ENCODE measurements around the gene RPL37. TPM values are rescaled to one million over a fixed set of nuclear protein-coding genes. Genes with fewer than 3 reads are reported as not detected.

Gene RPL37
- total RNA-seq, 1 experiment from 2014 or later: 1,279 TPM

DNA sequence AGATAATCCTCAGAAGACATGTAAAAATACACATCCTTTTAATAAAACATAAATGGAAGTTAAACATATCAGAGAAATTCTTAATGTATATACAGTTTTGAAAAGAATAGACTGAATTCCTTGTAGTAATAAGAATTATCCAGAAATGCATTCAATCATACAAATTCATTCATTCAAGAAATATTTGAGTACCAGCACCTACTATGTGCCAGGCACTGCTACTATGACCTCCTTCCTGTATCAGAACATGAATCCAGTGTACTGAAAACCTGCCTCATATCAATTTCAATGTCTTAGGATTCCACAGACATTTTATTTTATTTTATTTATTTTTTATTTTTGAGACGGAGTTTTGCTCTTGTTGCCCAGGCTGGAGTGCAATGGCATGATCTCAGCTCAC, 50.1 kb downstream of the RPL37 start:
- CTCF ChIA-PET: no interaction called here
- TF ChIP-seq EZH2 (IDR thresholded peaks at IDR 0.05) (no peak), CBX3 (IDR thresholded peaks at IDR 0.05; ENCODE audit: low read depth) (no peak), ZFX (IDR thresholded peaks at IDR 0.05) (no peak), EGR1 (IDR thresholded peaks at IDR 0.05; ENCODE audit: low read depth) (no peak), YY1 (IDR thresholded peaks at IDR 0.05; ENCODE audit: extremely low read depth, insufficient replicate concordance, low read depth, low read length) (no peak), ELF1 (IDR thresholded peaks at IDR 0.05; ENCODE audit: borderline replicate concordance, low read depth) (no peak), JUND (IDR thresholded peaks at IDR 0.05) (no peak), SIN3A (IDR thresholded peaks at IDR 0.05; ENCODE audit: low read depth) (no peak), FOSL1 (IDR thresholded peaks at IDR 0.05; ENCODE audit: low read depth) (no peak), RAD21 (IDR thresholded peaks at IDR 0.05; ENCODE audit: low read depth) (no peak), ZNF274 (IDR thresholded peaks at IDR 0.05; ENCODE audit: low read depth, low read length) (no peak), SRF (IDR thresholded peaks at IDR 0.05; ENCODE audit: low read depth) (no peak), SP1 (IDR thresholded peaks at IDR 0.05; ENCODE audit: low read depth) (no peak), POLR2A (IDR thresholded peaks at IDR 0.05; ENCODE audit: borderline replicate concordance, extremely low read depth, insufficient read depth, insufficient read length) (no peak)
- TF ChIP-seq, protein P1, sequence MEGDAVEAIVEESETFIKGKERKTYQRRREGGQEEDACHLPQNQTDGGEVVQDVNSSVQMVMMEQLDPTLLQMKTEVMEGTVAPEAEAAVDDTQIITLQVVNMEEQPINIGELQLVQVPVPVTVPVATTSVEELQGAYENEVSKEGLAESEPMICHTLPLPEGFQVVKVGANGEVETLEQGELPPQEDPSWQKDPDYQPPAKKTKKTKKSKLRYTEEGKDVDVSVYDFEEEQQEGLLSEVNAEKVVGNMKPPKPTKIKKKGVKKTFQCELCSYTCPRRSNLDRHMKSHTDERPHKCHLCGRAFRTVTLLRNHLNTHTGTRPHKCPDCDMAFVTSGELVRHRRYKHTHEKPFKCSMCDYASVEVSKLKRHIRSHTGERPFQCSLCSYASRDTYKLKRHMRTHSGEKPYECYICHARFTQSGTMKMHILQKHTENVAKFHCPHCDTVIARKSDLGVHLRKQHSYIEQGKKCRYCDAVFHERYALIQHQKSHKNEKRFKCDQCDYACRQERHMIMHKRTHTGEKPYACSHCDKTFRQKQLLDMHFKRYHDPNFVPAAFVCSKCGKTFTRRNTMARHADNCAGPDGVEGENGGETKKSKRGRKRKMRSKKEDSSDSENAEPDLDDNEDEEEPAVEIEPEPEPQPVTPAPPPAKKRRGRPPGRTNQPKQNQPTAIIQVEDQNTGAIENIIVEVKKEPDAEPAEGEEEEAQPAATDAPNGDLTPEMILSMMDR (IDR thresholded peaks at IDR 0.05 in 2 of 3, conservative IDR thresholded peaks at IDR 0.05 in 1 of 3; ENCODE audit: borderline replicate concordance in 1 of 3, insufficient read depth in 1 of 3, low read depth in 2 of 3, low read length in 2 of 3): no peak
- TF ChIP-seq, protein P2, sequence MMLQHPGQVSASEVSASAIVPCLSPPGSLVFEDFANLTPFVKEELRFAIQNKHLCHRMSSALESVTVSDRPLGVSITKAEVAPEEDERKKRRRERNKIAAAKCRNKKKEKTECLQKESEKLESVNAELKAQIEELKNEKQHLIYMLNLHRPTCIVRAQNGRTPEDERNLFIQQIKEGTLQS (IDR thresholded peaks at IDR 0.05): no peak
- TF ChIP-seq, protein P3, sequence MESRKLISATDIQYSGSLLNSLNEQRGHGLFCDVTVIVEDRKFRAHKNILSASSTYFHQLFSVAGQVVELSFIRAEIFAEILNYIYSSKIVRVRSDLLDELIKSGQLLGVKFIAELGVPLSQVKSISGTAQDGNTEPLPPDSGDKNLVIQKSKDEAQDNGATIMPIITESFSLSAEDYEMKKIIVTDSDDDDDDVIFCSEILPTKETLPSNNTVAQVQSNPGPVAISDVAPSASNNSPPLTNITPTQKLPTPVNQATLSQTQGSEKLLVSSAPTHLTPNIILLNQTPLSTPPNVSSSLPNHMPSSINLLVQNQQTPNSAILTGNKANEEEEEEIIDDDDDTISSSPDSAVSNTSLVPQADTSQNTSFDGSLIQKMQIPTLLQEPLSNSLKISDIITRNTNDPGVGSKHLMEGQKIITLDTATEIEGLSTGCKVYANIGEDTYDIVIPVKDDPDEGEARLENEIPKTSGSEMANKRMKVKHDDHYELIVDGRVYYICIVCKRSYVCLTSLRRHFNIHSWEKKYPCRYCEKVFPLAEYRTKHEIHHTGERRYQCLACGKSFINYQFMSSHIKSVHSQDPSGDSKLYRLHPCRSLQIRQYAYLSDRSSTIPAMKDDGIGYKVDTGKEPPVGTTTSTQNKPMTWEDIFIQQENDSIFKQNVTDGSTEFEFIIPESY (IDR thresholded peaks at IDR 0.05; ENCODE audit: extremely low read depth, insufficient replicate concordance, low read length): no peak
- TF ChIP-seq, protein P4, sequence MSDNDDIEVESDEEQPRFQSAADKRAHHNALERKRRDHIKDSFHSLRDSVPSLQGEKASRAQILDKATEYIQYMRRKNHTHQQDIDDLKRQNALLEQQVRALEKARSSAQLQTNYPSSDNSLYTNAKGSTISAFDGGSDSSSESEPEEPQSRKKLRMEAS (IDR thresholded peaks at IDR 0.05): no peak

More for the DNA sequence above, 50.1 kb downstream of the RPL37 start:
- intact Hi-C loops (cut with micrococcal nuclease): no loop called here
- ChIA-PET POLR2A (no interaction called here), RAD21 (ENCODE audit: low non-redundant PET in 1 of 2, low total read pairs in 2 of 2, uncharacterized antibody in 2 of 2, unreplicated experiment in 2 of 2) (no interaction called here)
- H3K9me2 ChIP-seq (ENCODE audit: insufficient read depth): no peaks in the 10 kb centered on the region
- peaks cover 0 to 6% of the 10 kb centered on the region in 2 experiments; a peak in 2 of 4 replicates for H3K9me3 ChIP-seq (ENCODE audit: control insufficient read depth in 1 of 2, insufficient read depth in 1 of 2, low read depth in 1 of 2, low read length in 2 of 2)
- no TSS peak for BruUV-seq (replicated peaks)
- H3K4me3 ChIP-seq (replicated peaks in 1 of 2; ENCODE audit: low read depth in 1 of 2, low read length in 2 of 2): no peak overlapping the region
- no peak overlapping the region for H3K4me2 ChIP-seq (ENCODE audit: low read length)
- ATAC-seq (no peak), DNase-seq (ENCODE audit: low read depth, low spot score) (no peak)
- no peak overlapping the region for H3K9ac ChIP-seq (ENCODE audit: low read length)
- no peaks in the 10 kb centered on the region for H3K27me3 ChIP-seq (ENCODE audit: insufficient read depth, low read length)
- peaks cover 23% of the 10 kb centered on the region; the same call in 1 of the 2 replicates for H4K20me1 ChIP-seq (ENCODE audit: insufficient read depth)
- H3K4me1 ChIP-seq (ENCODE audit: control insufficient read depth in 1 of 2, insufficient read depth in 2 of 2, low read length in 2 of 2): peaks cover 0 to 7% of the 10 kb centered on the region in 2 experiments; a peak in 2 of 4 replicates
- no peak overlapping the region for H3K27ac ChIP-seq (ENCODE audit: low read depth, low read length)
- H3K36me3 ChIP-seq (ENCODE audit: control insufficient read depth in 1 of 2, insufficient read depth in 2 of 2, low read length in 2 of 2): peaks cover 0 to 17% of the 10 kb centered on the region in 2 experiments; a peak in 2 of 4 replicates
- H3K79me2 ChIP-seq (ENCODE audit: insufficient read depth, low read length): peaks cover 99% of the 10 kb centered on the region
- no peak overlapping the region for H2AFZ ChIP-seq (ENCODE audit: low read depth, low read length, poor library complexity, severe bottlenecking)
